Endodermal cell (in vitro differentiated cells): ENCODE results near the gene MYCN. TPM values are rescaled to one million over a fixed set of nuclear protein-coding genes. Genes with fewer than 3 reads are reported as not detected.

ENCODE experiments used
- DNase-seq: peaks from one replicate; pipeline ENCODE4 v3.0.0-alpha.2; 2017
- H3K27ac ChIP-seq: 2 replicates; pipeline ENCODE4 v1.5.1; 2013; ENCODE audit warnings: mild to moderate bottlenecking, low read depth, low read length, moderate library complexity
- H3K27me3 ChIP-seq: 2 replicates; pipeline ENCODE4 v1.6.1; 2013; ENCODE audit warnings: mild to moderate bottlenecking, low read length, moderate library complexity; ENCODE audit not compliant: insufficient read depth, control insufficient read depth, poor library complexity, severe bottlenecking
- H3K36me3 ChIP-seq: 2 replicates; pipeline ENCODE4 v1.7.0; 2013; ENCODE audit warnings: mild to moderate bottlenecking, low read length, moderate library complexity; ENCODE audit not compliant: control insufficient read depth, insufficient read depth
- H3K4me1 ChIP-seq: one replicate; pipeline ENCODE4 v1.7.0; 2013; ENCODE audit warnings: low read length; ENCODE audit not compliant: control insufficient read depth, insufficient read depth
- H3K4me3 ChIP-seq: 2 replicates; pipeline ENCODE4 v1.5.1; 2013; ENCODE audit warnings: mild to moderate bottlenecking, low read length, moderate library complexity
- H3K9ac ChIP-seq: 2 replicates; pipeline ENCODE4 v1.6.1; 2013; ENCODE audit warnings: mild to moderate bottlenecking, low read length, moderate library complexity; ENCODE audit not compliant: poor library complexity, severe bottlenecking; ENCODE audit errors: extremely low read depth
- H3K9me3 ChIP-seq: 2 replicates; pipeline ENCODE4 v1.6.1; 2013; ENCODE audit warnings: mild to moderate bottlenecking, low read length, moderate library complexity; ENCODE audit not compliant: control insufficient read depth
- H3K27ac Mint-ChIP-seq: 2 replicates; pipeline ENCODE4 v1.8.0; 2020; ENCODE audit warnings: mixed read lengths
- H3K27me3 Mint-ChIP-seq: 2 replicates; pipeline ENCODE4 v1.8.0; 2021; ENCODE audit warnings: mild to moderate bottlenecking, mixed read lengths; ENCODE audit not compliant: insufficient read depth
- H3K36me3 Mint-ChIP-seq: 2 replicates; pipeline ENCODE4 v1.8.0; 2020; ENCODE audit warnings: low read depth, mixed read lengths
- H3K4me1 Mint-ChIP-seq: 2 replicates; pipeline ENCODE4 v1.8.0; 2020; ENCODE audit warnings: mixed read lengths
- H3K4me3 Mint-ChIP-seq: 2 replicates; pipeline ENCODE4 v1.8.0; 2020; ENCODE audit warnings: mild to moderate bottlenecking, moderate library complexity, mixed read lengths
- H3K9me3 Mint-ChIP-seq: 2 replicates; pipeline ENCODE4 v1.8.0; 2020; ENCODE audit warnings: mild to moderate bottlenecking, mixed read lengths
- CTCF ChIP-seq: fragments of 200-600 bp; sonication (generic); conservative IDR thresholded peaks from 2 replicates; pipeline ENCODE4 v1.5.0; 2021; ENCODE audit warnings: antibody characterized with exemption, mild to moderate bottlenecking
- WGBS, 2 experiments: methylation state at CpG; one replicate each; pipeline versions ENCODE4 v1.1.5 to v1.1.7; 2013; ENCODE audit warnings: missing lambda C conversion rate in 2 of 2, mixed read lengths in 1 of 2; ENCODE audit not compliant: insufficient coverage in 1 of 2, insufficient read length in 1 of 2; 5-methylcytosine and 5-hydroxymethylcytosine counted together
- total RNA-seq, 2 donors: library from RNA; stranded (reverse); fragmentation: NEBNext Ultra II Directional in 1 of 2; extraction: Animal tissue kit (Norgen Biotek cat#: 25700) in 1 of 2; gene quantifications; 2 replicates in 1 of 2; 3 replicates in 1 of 2; pipeline ENCODE4 v1.2.1, GENCODE V29; 2021

Gene MYCN
- total RNA-seq, 2 donors from 2014 or later: 36.8 to 52.3 TPM

- TF ChIP-seq CTCF: no peak
- H3K27ac ChIP-seq: peak overlapping the region; percentile 71
- no peak overlapping the region for H3K4me3 ChIP-seq
- no peak overlapping the region for H3K9ac ChIP-seq
- no peak overlapping the region for H3K4me3 Mint-ChIP-seq
- 88 to 92% methylated on average over 33 to 43 of the region's 43 CpGs for WGBS, 2 experiments
- no peaks in the 10 kb centered on the region for H3K9me3 ChIP-seq
- H3K27me3 ChIP-seq: no peaks in the 10 kb centered on the region
- peak; percentile 68 for DNase-seq
- H3K4me1 Mint-ChIP-seq: peaks cover 20% of the 10 kb centered on the region
- H3K4me1 ChIP-seq: no peaks in the 10 kb centered on the region
- no peaks in the 10 kb centered on the region for H3K27me3 Mint-ChIP-seq
- no peaks in the 10 kb centered on the region for H3K36me3 ChIP-seq
- no peak overlapping the region for H3K27ac Mint-ChIP-seq
- no peaks in the 10 kb centered on the region for H3K9me3 Mint-ChIP-seq
- H3K36me3 Mint-ChIP-seq: no peaks in the 10 kb centered on the region
Observed at GRCh38 chr2:15984368-15985255, 44.3 kb downstream of the MYCN start.

GRCh38 chr2:15985531-15985930 lies 45.2 kb downstream of the MYCN start:
- Mint-ChIP-seq H3K27ac (no peak overlapping the region), H3K36me3 (no peaks in the 10 kb centered on the region), H3K4me3 (no peak overlapping the region), H3K9me3 (no peaks in the 10 kb centered on the region), H3K4me1 (peaks cover 24% of the 10 kb centered on the region), H3K27me3 (no peaks in the 10 kb centered on the region)
- Histone ChIP-seq H3K27me3 (no peaks in the 10 kb centered on the region), H3K9me3 (no peaks in the 10 kb centered on the region), H3K9ac (no peak overlapping the region), H3K4me1 (no peaks in the 10 kb centered on the region), H3K36me3 (no peaks in the 10 kb centered on the region), H3K4me3 (no peak overlapping the region), H3K27ac (no peak overlapping the region)
- WGBS, 2 experiments: 90 to 93% methylated on average over 5 to 7 of the region's 7 CpGs
- TF ChIP-seq CTCF: no peak
- no peak for DNase-seq

- peak; percentile 55 for DNase-seq
- Histone ChIP-seq H3K9me3 (no peaks in the 10 kb centered on the region), H3K36me3 (no peaks in the 10 kb centered on the region), H3K27ac (peak overlapping the region; percentile 25), H3K9ac (no peak overlapping the region), H3K4me3 (no peak overlapping the region), H3K27me3 (no peaks in the 10 kb centered on the region), H3K4me1 (no peaks in the 10 kb centered on the region)
- no peak for TF ChIP-seq CTCF
- Mint-ChIP-seq H3K36me3 (no peaks in the 10 kb centered on the region), H3K27me3 (no peaks in the 10 kb centered on the region), H3K27ac (no peak overlapping the region), H3K9me3 (no peaks in the 10 kb centered on the region), H3K4me1 (peaks cover 27% of the 10 kb centered on the region), H3K4me3 (no peak overlapping the region)
- WGBS, 2 experiments: 77 to 81% methylated on average over 9 of the region's 9 CpGs
Observed at GRCh38 chr2:15986068-15986560, 45.8 kb downstream of the MYCN start.
